Natural killer cell (primary cell): ENCODE data around the gene DNM1. TPM values are rescaled to one million over a fixed set of nuclear protein-coding genes. Genes with fewer than 3 reads are reported as not detected.

Experiments used
- ATAC-seq, 3 donors: fragments of 150-1000 bp in 2 of 3; fragments of 200-7000 bp in 1 of 3; cut with Tn5 transposase; 1 replicate in 1 of 3; 2 replicates in 2 of 3; pipeline ENCODE4 v1.10.0; 2021; ENCODE audit warnings: mild to moderate bottlenecking in 2 of 3, moderate library complexity in 2 of 3
- DNase-seq, 2 donors: peaks; one replicate each; pipeline versions ENCODE4 v3.0.0 to v3.0.0-alpha.2; 2013 to 2021; ENCODE audit warnings: mixed read lengths in 1 of 2
- H3K27ac ChIP-seq: one replicate; pipeline ENCODE4 v1.5.1; 2013; ENCODE audit warnings: mild to moderate bottlenecking, low read length
- H3K27me3 ChIP-seq: one replicate; pipeline ENCODE4 v1.6.1; 2013; ENCODE audit warnings: low read length; ENCODE audit not compliant: control insufficient read depth, insufficient read depth
- H3K36me3 ChIP-seq: one replicate; pipeline ENCODE4 v1.6.1; 2013; ENCODE audit warnings: low read length; ENCODE audit not compliant: control insufficient read depth, insufficient read depth
- H3K4me1 ChIP-seq: one replicate; pipeline ENCODE4 v1.6.1; 2013; ENCODE audit warnings: low read length; ENCODE audit not compliant: control insufficient read depth, insufficient read depth
- H3K4me3 ChIP-seq: one replicate; pipeline ENCODE4 v1.5.1; 2013; ENCODE audit warnings: low read length
- H3K9me3 ChIP-seq: one replicate; pipeline ENCODE4 v1.6.1; 2013; ENCODE audit warnings: low read length; ENCODE audit not compliant: control insufficient read depth, insufficient read depth
- H3K27ac Mint-ChIP-seq, 2 donors: one replicate each; pipeline ENCODE4 v1.8.0; 2022; ENCODE audit warnings: mild to moderate bottlenecking in 2 of 2, mixed read lengths in 2 of 2, moderate library complexity in 1 of 2
- H3K27me3 Mint-ChIP-seq, 2 donors: one replicate each; pipeline ENCODE4 v1.8.0; 2022; ENCODE audit warnings: low read depth in 2 of 2, mixed read lengths in 2 of 2
- H3K36me3 Mint-ChIP-seq: one replicate; pipeline ENCODE4 v1.8.0; 2022; ENCODE audit warnings: mixed read lengths
- H3K4me1 Mint-ChIP-seq, 2 donors: one replicate each; pipeline ENCODE4 v1.8.0; 2022; ENCODE audit warnings: mixed read lengths in 2 of 2
- H3K4me3 Mint-ChIP-seq: one replicate; pipeline ENCODE4 v1.8.0; 2022; ENCODE audit warnings: mild to moderate bottlenecking, moderate library complexity, mixed read lengths
- H3K9me3 Mint-ChIP-seq, 2 donors: one replicate each; pipeline ENCODE4 v1.8.0; 2022; ENCODE audit warnings: mixed read lengths in 2 of 2
- CTCF ChIP-seq: fragments of 200-600 bp; IDR thresholded peaks from one replicate; pipeline ENCODE4 v1.8.0; 2022; ENCODE audit warnings: antibody characterized with exemption
- WGBS: methylation state at CpG from one replicate; pipeline ENCODE4 v1.1.7; 2013; ENCODE audit warnings: missing lambda C conversion rate; ENCODE audit not compliant: insufficient coverage; 5-methylcytosine and 5-hydroxymethylcytosine counted together
- intact Hi-C: fragments of 100-400 bp; cut with micrococcal nuclease; formaldehyde crosslinking; loops from one replicate; pipeline ENCODE4 v1.14.2; 2022
- total RNA-seq, 4 donors: library from RNA; stranded (reverse); fragments of 120-200 nt in 1 of 4; gene quantifications; one replicate each; pipeline versions ENCODE4 v1.2.3 to v1.2.4, GENCODE V29; 2013 to 2022

Gene DNM1
- total RNA-seq, 3 donors from 2014 or later (not counting 1 experiment from before 2014, with no cell fraction given), result 1.4 to 8.1 (median 2.6) TPM

- no peak overlapping the region for H3K27ac ChIP-seq
- H3K27me3 Mint-ChIP-seq, result peaks cover 0 to 6% of the 10 kb centered on the region in 2 donors
- no peak overlapping the region for H3K4me3 Mint-ChIP-seq
- H3K36me3 ChIP-seq, result no peaks in the 10 kb centered on the region
- peaks cover 11 to 12% of the 10 kb centered on the region in 2 donors for H3K4me1 Mint-ChIP-seq
- ATAC-seq, result no peak
- TF ChIP-seq CTCF, result no peak
- H3K9me3 Mint-ChIP-seq, result no peaks in the 10 kb centered on the region
- H3K4me3 ChIP-seq, result no peak overlapping the region
- intact Hi-C loops, result no loop called here
- 88% methylated on average over 8 of the region's 10 CpGs for WGBS
- no peak overlapping the region for H3K27ac Mint-ChIP-seq
- DNase-seq, result no peak
- H3K27me3 ChIP-seq, result no peaks in the 10 kb centered on the region
- peaks cover 17% of the 10 kb centered on the region for H3K4me1 ChIP-seq
- no peaks in the 10 kb centered on the region for H3K36me3 Mint-ChIP-seq
- no peaks in the 10 kb centered on the region for H3K9me3 ChIP-seq
Observed at GRCh38 chr9:128215491-128216409, 12.6 kb downstream of the DNM1 start.

GRCh38 chr9:128216781-128217553 lies 13.8 kb downstream of the DNM1 start:
- H3K9me3 ChIP-seq, result no peaks in the 10 kb centered on the region
- Mint-ChIP-seq H3K4me1 (peaks cover 11 to 12% of the 10 kb centered on the region in 2 donors), H3K36me3 (no peaks in the 10 kb centered on the region), H3K9me3 (no peaks in the 10 kb centered on the region), H3K27ac (no peak overlapping the region), H3K4me3 (no peak overlapping the region), H3K27me3 (peaks cover 0 to 6% of the 10 kb centered on the region in 2 donors)
- H3K36me3 ChIP-seq, result no peaks in the 10 kb centered on the region
- H3K27me3 ChIP-seq, result no peaks in the 10 kb centered on the region
- WGBS, result 96% methylated on average over 16 of the region's 16 CpGs
- H3K27ac ChIP-seq, result no peak overlapping the region
- ATAC-seq (no peak), DNase-seq (no peak)
- no peak for TF ChIP-seq CTCF
- H3K4me3 ChIP-seq, result no peak overlapping the region
- intact Hi-C loops, result no loop called here
- peaks cover 17% of the 10 kb centered on the region for H3K4me1 ChIP-seq

GRCh38 chr9:128218172-128218517 lies 15.0 kb downstream of the DNM1 start:
- Mint-ChIP-seq H3K9me3 (no peaks in the 10 kb centered on the region), H3K36me3 (no peaks in the 10 kb centered on the region), H3K27ac (peak overlapping the region; percentile 64 to 69), H3K4me1 (peaks cover 11 to 12% of the 10 kb centered on the region in 2 donors), H3K4me3 (peak overlapping the region; percentile 84), H3K27me3 (peaks cover 0 to 4% of the 10 kb centered on the region in 2 donors)
- intact Hi-C loops, result loop anchor here (1.0 kb wide), 1 partner anchor 32 kb away; no protein-coding TSS in a partner anchor
- H3K9me3 ChIP-seq, result no peaks in the 10 kb centered on the region
- H3K36me3 ChIP-seq, result no peaks in the 10 kb centered on the region
- H3K4me1 ChIP-seq, result peaks cover 17% of the 10 kb centered on the region
- DNase-seq (no peak), ATAC-seq (no peak)
- H3K27me3 ChIP-seq, result no peaks in the 10 kb centered on the region
- no peak for TF ChIP-seq CTCF
- peak overlapping the region; percentile 29 for H3K4me3 ChIP-seq
- H3K27ac ChIP-seq, result no peak overlapping the region
- 86% methylated on average over 11 of the region's 11 CpGs for WGBS
